ENCODE data around the gene DEGS2.
A peak's percentile ranks its signal among the peaks of the same experiment; 100 is the strongest.

The DEGS2 gene

DNA sequence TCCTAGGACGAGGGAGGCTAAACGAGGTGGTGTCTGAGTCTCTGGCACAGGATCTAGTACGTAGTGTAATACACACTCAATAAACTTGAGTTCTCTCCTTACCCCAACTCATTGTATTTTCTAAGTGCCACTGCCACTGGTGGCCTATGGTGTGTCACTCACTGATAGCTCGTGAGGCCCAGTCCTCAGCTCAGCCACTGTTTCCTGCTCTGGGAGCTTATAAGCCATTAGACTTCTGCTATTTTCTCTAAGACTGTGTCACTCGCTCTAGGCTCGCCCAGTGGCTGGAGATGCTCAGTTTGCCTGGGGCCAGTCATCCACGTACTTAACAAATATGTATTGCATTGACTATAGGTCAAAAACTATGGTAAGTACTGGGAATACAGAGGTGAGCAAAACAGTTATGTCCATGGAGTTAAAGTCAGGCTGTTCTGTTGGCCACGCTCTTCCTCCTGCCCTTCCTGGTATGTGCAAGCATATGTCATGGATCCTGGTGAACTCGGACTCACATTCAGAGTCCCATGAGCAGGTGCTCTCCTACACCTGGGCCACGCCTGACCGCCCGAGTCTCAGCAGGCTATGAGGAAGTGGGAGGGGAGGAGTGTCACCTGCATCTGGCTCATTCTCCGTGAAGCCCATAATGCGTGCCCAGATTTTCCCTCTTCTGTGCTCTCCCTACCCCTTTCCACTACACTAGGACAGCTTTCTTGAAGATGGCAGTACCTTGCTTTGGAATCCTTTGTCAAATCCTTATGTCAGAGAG, 41.6 kb downstream of the DEGS2 start:
- no peak for DNase-seq (ENCODE audit: extremely low spot score, insufficient read length, low read depth)

DNA sequence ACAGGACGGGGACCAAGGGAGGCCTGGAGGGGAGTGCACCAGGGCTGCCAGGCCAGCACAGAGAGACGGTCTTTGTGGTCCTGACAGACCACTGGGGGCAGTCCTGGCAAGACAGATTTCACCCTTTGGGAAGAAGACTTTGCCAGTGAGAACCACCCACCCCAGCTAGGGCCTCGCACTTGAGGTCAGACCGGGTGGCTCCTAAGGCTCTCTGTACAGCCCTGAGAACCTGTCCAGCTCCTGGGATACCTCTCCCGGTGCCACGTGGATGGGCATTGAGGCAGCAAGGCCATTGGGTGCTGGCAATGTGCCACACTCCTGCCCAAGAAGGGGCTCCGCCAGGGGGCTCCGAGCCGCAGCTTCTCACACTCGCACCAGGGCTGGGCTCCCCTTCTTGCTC, 42.4 kb downstream of the DEGS2 start:
- FAIRE-seq (no peak), DNase-seq (ENCODE audit: extremely low spot score, insufficient read length, low read depth) (no peak)

More for the DNA sequence above, 41.6 kb downstream of the DEGS2 start:
- FAIRE-seq = no peak

DNA sequence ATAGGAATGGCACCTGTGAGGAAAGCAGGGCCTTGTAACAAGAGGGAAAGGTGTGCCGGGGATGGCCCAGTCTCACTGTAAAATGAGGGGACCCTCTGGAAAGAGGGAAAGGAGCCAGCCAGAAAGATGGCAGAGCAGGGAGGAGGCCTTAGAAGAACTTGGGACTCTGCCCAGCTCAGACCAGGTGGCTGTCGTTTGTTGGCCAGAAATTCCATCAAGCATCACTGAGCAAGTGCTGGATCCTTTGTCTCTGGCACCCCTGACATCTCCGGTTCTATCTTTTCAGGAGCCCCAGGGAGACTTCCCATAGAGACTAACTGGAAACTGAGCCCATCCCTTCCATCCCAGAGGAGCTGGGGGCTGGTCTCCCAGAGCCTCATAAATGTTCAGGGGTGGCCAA, 43.3 kb downstream of the DEGS2 start:
- DNase-seq (ENCODE audit: extremely low spot score, insufficient read length, low read depth) (no peak), FAIRE-seq (no peak)

DNA sequence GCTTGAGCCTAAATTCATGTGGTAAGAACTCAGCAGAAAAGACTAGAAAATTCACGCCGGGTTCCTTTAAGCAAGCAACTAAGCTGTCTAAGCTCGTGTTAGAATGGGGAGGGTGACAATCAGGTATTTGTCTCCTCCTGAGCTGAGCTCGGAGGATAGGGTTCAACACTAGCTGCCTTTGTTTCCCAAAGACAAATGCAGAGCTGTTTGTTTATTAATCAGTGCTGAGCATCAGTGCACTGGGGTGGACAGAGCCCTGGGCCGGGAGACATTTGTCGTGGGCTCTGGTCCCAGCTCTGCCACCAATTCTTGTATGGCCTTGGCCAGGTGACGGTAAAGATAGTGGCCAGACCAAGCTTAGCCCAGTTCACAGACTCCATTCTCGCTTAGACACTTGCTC, 43.7 kb downstream of the DEGS2 start:
- FAIRE-seq (no peak), DNase-seq (ENCODE audit: extremely low spot score, insufficient read length, low read depth) (no peak)

DNA sequence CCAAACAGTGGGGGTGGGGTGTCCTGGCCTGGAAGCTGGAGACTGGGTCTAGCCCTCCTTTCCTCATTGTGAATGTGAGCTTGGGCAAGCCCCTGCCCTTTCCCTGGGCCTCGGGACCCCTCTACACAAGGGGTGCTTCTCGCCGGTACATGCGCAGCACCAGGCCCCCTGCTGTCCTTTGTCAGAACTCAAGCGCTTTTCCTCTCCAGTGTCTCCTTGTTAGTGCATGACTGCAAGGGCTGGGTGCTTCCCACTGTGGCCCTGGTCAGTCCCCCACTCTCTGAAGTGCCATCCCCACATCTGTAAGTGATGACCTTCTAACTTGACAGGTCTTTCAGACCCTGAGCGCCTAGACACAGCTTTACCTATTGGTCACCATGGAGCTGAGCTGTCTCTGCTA, 44.2 kb downstream of the DEGS2 start:
- no peak for DNase-seq (ENCODE audit: extremely low spot score, insufficient read length, low read depth)
- FAIRE-seq = no peak

DNA sequence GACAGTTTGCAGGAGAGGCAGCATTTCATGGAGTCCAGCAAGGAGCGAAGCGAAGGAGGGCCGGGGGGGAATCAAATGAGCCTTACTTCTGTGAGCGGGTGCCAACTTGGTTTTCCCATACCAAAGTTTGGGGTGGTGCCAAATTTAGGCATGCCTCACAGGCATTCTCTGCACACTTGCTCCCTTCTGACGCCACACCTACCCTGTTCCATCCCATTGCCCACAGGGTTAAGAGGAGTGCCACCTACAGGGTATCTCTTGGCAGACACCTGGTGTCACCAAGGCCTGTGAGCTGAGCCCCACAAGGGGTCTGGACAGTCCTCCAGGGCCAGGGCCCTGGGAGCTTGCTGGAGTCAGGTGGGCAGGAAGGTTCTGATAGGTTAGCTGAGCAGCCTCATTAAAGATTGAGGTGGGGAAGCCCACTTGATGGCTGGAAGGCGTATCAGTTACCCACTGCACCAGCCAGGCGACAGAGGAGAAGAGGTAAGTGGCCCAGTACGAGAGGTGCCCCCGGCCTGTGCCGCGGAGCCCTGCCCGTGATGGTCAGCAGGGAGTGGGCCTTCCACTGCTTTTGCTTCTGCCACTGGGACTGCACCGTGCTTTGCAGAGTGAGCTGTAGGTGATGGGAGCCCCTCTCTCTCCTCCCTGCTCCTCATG, 45.2 kb downstream of the DEGS2 start:
- DNase-seq (ENCODE audit: extremely low spot score, insufficient read length, low read depth) (no peak), FAIRE-seq (no peak)

DNA sequence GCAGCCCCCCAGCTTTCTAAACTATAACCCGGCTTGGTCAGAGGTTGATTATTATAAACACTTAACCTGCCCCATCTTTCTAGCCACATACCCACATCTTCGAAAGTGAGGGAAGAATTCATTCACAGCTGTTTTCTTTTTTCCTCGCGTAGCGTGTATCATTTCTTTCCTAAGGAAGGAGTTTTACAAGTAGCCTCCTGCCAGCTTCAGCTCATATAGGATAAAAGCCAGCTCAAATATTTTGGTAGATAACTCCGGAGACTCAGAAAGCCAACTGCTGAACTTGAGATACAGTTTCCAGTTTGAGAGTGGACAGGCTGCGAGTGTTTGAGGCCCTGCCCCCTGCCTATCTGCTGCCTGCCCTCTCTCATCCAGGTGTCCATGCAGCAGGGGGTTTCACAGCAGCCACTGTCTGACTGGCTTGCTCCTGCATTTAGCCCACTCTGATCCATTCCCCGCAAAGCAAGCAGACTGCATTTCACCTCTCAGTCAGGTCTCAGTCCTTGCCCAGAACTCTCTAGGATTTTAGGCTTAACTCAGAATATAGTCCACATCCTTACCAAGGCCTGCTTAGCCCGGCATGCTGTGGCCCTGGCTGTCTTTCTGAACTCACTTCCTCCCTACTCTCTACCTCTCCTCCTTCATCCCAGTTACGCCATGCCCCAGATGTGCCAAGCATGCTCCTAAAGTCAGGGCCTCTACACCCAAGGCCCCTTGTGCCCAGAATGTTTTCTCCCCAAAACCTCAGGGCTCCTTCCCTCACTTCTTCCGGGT, 47.3 kb downstream of the DEGS2 start:
- no peak for FAIRE-seq
- no peak for DNase-seq (ENCODE audit: extremely low spot score, insufficient read length, low read depth)

DNA sequence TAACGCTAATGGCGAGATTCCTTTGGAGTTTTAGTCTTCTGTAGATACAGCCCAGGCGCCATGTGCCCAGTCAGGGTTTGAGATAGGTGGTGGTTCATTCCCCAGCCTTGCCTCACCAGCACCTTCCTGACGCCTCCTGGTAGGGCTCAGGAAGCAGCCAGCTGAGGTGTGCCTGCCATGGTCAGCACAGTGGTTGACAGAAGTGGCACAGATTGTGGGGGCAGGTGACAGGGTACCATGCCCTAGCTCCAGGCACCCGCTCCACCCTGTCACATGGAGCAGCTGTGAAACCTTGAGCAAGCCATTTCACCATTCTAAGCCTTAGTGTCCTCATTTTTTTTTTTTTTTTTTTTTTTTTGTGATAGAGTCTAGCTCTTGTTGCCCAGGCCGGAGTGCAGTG, 48.6 kb downstream of the DEGS2 start:
- DNase-seq (ENCODE audit: extremely low spot score, insufficient read length, low read depth) (no peak), FAIRE-seq (no peak)

DNA sequence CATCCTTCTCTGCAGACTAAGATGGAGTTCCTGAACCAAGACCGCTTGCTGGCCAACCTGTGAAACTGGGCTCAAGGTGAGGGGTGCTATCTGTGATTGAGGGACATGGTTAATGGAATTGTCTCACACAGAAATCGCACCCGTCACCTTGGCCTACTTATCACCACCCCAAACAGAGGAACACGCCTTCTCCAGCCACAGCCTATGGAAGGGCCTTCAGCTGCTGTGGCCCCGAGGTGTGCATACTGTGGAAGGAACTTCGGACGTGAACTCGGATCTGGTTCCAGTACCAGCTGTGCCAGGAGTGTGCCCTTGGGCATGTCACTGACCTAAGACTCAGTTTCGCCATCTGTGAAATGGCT, 49.9 kb downstream of the DEGS2 start:
- no peak for FAIRE-seq

DNA sequence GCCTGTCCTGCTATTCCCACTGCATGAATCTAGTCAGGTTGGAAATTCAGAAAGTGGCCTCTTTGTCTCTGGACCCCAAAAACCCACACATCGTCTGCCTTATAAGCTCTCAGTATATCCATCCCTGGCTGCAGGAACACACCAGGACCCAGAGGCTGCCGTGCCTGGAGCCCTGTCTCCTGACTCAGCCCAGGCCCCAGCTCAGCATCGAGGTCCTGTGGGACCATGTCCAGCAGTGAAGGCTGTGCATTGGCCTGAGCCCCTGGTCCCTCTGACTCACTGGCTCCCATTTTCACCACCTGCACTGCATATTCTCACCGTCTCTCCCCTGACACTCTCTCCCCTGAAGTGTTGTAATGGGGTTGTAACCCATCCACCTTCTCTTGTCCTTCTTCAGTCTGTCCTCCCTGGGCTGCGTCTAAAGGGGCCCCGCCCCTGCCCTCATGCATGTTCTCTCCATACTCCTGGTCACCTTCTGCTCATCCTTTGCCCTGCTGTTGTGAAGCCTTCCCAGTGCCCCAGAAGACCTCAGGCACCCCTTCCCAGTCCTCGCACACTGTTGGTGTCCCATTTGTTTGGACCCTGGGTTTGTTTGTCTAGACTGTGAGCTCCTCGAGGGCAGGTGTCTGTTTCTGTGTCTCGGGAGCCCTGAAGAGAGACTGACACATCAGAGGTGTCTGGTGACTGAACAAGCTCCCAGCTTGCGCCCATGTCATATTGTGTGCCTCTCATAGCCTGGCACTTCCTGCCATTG, 50.4 kb downstream of the DEGS2 start:
- no peak for DNase-seq (ENCODE audit: extremely low spot score, insufficient read length, low read depth)

More for the DNA sequence above, 49.9 kb downstream of the DEGS2 start:
- DNase-seq (ENCODE audit: extremely low spot score, insufficient read length, low read depth) = no peak

DNA sequence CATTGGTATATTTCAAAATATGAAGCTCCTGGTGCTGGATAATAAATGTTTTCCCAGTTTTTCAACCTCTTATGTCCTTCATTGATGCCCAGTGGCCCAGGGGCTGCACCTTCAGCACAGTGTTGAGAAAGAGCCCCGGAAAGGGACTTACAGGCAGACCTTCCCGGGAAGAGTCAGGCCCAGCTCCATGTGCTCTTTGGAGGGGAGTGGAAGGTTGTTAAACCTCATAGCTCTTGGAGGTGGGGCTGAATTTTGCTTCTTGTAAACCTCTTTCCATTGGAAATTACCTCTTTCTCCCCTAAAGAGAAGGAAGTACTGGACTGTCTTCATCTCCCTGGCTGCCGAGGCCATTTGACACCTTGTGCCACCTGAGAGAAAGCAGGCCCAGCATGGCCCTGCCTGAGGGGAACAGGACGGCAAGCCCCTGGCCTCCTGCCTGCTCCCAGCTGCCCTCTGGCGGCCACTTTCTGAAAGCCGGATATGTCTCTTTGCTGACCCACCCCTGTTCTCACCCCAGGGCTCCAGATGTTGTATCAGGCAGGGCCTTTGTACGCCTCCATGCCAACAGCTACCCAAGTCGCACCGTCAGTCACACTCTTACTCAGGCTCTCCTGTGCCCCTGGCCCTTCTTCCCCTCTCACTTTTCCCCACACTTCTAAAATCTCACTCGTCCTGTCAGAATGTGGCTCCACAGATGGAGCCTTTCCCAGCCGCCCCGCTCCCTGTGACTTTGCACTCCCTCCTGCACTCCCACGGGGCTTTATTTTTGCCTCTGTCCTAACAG, 51.2 kb downstream of the DEGS2 start:
- peak; percentile 89 for FAIRE-seq
- peak; percentile 64 for DNase-seq (ENCODE audit: extremely low spot score, insufficient read length, low read depth)

More for the DNA sequence above, 50.4 kb downstream of the DEGS2 start:
- no peak for FAIRE-seq

DNA sequence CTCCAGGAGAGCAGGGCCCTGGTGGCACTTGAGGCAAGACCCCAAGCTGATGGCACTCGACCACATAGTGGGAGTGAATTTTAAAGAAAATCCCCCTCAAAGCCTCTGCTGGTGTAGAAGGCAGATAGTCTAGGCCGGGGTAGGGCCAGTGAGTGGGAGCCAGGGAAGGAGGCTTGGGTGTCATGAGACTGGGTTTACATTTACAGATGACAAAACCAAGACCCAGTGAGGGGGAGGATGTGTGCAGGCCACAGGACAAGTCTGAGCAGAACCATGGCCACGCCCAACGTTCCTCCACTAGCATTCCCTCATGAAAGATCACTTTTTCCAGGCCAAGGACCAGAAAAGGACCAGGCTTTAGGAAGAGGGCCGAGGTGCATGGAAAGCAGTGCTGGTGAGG, 52.2 kb downstream of the DEGS2 start:
- no peak for FAIRE-seq
- DNase-seq (ENCODE audit: extremely low spot score, insufficient read length, low read depth) = no peak

DNA sequence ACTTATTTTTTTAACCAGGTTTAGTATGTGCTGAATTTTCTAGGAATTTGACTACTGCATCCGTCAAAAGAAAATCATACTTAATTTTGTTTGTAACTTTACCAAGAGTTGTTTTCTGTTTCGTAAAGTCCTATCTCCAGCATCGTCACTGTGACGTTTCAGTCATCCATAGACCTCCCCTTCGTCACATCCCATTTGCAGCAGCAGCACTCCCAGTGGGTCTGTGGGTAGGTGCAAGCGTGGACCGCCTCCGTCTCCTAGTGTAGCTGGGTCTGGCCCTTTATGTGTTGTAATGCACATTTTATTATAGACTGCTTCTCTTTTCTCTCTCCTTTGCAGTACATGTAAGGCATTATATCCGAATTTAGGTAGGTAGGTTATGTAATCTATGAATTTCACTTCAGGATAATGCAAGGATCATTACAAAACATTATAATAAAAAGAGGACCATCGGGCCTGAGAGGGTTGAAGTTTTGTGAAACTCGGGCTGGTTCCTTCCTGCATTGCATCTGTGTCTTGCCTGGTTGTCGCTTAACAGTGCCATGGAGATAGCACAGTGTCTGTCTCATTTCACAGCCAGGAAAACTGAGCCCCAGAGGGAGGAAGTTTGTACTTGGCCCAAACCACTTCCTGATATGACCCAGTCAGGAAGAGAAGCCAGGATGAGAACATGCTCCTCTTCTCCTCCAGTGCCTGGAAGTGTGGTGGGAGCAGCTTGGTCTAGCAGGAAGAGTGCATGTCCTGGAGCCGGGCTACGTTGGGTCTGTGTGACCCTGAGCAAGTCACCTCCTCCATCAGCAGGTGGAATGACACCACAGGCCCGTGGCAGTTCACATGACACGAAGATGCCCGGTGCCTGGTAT, 53.0 kb downstream of the DEGS2 start:
- FAIRE-seq (no peak), DNase-seq (ENCODE audit: extremely low spot score, insufficient read length, low read depth) (no peak)

DNA sequence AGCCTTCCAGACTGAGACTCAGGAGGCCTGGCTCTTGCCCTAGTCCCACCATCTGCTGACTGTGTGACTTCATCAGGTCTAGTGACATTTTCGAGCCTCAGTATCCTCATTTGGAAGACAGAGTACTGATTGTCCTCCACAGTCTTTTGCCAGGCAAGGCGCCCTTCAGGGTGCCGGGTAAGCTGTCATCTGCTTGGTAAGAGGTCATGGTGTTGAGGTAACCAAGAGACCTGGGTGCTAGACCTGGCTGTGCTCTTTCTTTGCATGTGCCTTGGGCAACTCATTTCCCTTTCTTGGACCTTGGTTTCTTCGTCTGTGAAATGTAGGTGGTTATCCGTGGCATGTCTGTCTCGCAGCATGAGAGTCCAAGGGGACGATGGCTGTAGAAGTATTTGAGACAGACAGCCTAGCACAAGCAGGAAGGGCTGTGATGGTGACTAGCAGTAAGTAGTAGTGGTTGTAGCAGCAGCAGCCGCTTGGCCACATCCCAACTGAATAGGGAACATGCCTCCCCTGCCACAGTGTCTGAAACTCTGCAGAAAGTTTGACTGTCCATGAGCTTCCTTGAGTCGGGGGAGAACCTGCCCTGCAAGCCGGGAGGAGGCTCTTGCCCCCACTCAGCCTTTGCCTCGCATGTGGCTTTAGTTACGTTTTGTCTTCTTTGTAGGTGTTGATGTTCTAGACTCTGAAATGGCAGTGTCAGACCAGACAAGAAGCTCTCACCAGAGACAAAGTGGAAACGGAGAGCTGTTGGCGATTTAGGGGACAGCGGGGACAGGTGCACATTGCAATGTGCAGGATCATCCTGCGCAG, 53.9 kb downstream of the DEGS2 start:
- DNase-seq (ENCODE audit: extremely low spot score, insufficient read length, low read depth) = no peak
- no peak for FAIRE-seq

DNA sequence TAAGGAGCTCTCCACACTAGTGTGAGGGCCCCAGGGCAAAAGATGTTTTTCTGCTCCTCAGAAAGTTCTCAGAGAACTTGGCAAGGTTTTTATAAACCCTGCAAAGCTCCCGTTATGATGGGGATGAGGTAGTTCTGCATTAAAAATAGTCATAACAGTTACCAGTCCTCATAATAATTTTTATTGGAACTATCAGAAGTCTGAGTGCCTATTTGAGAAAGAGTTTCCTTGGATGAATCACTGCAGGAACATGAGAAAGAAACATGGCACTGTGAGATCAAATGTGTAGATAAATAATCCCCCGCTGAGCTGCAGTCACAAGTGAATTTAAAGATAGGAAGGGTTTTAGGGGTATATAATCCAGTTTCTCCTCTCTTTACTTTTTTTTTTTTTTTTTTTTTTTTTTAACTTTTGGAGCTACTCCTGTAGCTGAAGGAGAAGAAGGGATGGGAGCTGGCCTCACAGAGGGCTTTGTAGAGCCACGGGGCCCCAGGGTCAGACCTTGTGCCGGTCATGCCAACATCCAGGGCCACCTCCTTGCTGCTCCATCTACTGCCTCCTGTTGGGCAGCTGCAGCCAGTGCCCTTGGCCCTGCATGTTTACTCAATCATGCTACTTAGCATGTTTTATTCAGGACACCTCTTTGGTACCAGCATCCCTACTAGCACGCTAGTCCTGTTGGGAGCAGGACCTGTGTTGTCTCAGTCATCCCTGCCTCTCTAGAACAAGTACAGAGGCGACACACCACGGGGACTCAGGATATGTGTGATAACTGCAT, 54.7 kb downstream of the DEGS2 start:
- FAIRE-seq (no peak), DNase-seq (ENCODE audit: extremely low spot score, insufficient read length, low read depth) (no peak)

DNA sequence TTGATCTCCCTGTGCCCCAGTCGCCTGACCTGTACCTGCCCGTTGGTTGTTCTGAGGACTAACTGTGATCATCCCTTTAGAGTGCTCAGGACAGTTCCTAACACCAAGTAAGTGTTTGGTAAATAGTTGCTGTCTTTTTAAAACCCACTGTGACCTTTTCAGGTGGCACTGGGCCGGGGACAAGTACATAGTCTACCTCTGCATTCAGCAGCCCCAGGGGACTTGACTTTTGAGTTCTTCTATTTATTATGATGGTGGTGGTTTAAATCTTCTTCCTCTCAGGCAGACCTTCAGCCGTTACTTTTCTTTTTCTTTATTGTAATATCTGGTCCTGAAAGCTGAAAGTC, 55.5 kb downstream of the DEGS2 start:
- DNase-seq (ENCODE audit: extremely low spot score, insufficient read length, low read depth) (no peak), FAIRE-seq (no peak)

DNA sequence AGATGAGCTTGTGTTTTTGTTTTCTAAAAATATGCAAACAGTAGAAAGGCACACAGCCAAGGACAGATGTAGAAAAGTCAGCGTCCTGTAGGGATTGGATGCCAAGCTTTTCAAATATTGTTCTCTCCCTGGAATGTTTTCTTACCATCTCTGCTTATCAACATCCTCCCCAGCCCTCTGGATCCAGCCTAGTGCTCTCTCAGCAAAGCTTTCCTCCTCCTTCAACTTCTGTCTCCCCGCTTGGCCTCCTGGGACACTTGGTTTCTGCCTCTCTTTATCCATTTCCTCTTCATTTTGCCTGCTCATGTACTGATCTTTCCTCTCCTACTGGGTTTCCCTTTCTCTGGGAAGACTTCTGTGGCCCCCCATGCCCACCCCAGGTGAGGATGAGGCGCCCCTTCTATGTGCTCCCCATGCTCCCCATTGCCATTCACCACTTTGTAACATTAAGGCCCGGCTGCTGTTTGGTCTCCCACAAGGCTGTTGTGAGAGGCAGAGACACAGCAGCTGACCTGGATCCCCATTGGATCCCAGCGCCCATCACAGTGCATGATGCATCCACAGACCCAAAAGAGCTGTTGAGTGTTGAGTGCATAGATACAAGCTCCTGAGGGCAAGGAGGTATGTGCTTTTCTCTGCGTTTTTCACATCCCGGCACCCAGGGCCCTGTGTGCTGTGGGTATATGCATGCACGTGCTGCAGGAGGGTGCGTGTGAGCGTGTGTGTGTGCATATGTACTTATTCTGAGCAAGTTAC, 56.0 kb downstream of the DEGS2 start:
- FAIRE-seq (no peak), DNase-seq (ENCODE audit: extremely low spot score, insufficient read length, low read depth) (no peak)
